ELF-1 (cell line): ENCODE data around the gene UQCRC1.

Source experiments
- DNase-seq: peaks from one replicate; pipeline ENCODE4 v3.0.0-alpha.2; 2016; ENCODE audit warnings: low read depth, low spot score

The UQCRC1 gene

GRCh38 chr3:48633743-48634142 is 24.3 kb upstream of the UQCRC1 start:
- no peak for DNase-seq

- no peak for DNase-seq
Observed at GRCh38 chr3:48633256-48633655, 23.8 kb upstream of the UQCRC1 start.

DNA sequence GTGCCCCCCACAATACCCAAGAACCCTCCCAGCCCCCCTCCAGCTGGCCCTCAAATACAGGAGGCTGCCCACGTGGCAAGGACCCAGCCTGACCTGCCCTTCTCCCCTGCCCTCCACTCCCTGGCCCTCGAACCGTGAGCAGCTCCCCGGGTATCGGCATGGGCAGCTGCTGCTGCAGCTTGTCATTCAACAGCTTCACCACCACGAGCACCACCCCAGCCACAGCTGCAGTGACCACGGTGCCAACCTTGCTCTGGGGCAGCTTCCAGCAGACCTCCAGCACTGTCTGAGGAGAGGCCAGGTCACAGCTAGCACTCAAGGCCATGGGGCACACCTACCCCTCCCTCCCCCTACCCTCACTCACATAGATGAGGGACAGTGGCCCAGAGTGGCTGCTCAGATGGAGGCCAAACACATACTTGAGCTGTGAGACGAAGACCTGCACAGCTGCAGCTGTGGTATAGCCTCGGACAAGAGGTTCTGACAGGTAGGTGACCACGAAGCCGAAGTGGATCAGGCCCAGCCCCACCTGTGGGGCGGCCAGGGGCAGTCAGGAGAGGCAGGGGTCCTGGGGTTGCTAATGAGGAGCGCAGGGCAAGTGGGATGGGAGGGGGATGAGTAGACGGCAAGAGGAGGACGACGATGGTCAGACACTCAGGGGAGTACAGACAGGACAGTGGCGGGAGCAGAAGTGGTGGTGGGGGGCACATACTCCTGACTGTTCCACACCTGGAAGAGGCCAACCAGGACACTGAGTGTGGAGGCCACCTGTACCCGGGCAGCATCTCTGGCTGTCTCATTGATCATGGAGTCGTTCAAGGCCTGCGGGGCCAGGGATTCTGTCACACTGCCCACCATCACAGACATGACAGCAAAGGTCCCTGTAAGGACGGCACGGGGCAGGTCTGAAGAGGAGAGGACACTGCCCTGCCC is 22.3 kb upstream of the UQCRC1 start:
- DNase-seq = no peak

DNA sequence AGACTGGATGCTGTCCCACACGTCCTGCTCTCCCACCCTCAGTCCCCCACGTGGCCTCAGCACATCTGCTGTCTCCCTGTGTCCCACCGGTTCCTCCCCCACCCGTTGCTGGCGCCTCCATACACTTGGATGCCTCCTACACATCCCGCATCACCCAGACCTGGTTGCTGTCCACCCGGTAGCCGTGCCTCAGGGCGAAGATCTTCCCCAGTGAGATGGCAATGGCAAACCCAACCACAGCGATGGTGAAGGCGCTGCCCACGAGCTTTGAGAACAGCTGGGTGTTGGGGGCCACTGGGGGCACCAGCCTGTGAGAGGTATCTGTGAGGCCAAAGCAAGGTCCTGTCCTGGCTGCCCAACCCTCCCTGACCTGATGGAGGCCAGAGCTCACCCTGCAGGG is 21.4 kb upstream of the UQCRC1 start:
- no peak for DNase-seq

GRCh38 chr3:48630407-48630806 is 21.0 kb upstream of the UQCRC1 start:
- DNase-seq = no peak

DNA sequence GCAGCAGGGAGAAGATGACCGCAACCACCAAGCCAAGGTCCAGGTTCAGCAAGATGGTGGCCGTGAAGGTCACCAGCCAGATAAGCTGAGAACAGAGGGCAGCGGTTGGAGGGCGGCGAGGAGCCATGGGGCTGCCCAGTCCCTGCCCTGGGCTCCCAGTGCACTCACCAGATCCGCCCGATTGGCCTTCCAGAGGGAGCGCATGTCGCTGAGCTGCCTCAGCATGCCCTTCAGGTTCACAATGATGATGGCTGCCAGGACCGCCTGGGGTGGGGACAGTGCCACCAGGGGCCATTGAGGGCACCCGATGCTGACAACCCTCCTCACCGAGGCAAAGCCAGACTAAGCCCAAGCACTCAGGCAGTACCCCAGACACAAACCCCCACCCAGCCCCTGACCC is 20.4 kb upstream of the UQCRC1 start:
- no peak for DNase-seq

DNA sequence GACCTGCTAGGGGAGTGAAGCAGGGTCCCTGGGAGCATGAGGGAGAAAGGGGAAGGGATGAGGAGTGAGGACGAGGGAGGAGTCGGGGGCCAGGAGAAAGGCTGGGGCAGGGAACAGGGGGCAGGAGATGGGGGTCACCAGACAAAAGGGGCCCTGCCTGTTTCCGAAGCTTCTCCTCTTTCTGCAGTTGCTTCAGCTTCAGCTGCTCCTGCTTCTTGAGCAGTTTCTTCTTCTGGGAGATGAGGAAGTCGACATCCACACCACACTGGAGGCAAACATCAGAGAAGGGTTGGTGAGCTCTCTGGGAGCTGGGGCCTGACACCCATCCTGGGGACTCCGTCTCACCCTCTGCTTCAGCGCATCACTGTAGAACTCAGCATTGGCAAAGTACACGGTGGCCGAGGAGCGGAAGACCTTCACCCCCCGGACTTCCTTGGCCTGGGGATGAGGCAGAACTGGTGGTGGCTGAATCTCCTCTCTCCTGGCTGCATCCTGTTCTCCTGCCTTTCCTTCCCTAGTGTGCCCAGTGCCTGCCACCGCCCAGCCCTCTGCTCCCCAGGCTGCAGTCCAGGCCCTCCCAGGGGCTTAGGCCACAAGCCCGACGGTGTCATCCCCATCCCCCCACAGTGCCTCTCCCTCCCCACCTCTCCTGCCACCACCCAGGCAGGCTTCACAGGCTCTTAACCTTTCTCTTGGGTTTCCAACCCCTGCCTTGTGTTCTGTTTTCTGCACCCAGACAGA is 19.0 kb upstream of the UQCRC1 start:
- DNase-seq = no peak

DNA sequence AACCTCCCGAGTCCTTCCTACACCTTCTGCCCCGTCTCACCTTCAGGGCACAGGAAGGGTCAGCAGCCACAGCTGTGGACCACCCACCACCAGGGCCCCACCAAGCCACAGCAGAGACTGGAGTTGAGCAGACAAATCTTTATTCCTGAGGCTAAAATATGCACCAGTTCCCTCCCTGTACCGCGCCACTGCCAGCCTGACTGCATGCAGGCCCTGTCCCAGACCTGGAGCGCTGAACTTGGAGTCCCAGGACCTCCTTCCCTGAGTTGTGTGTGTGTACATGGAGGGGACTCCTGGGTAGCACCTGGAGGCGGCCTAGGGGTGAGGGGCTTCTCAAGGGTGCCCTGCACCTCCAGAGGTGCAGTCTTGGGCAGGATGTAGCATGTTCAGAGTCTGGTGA is 16.2 kb upstream of the UQCRC1 start:
- no peak for DNase-seq

- no peak for DNase-seq
Observed at GRCh38 chr3:48624767-48625166, 15.3 kb upstream of the UQCRC1 start.

DNA sequence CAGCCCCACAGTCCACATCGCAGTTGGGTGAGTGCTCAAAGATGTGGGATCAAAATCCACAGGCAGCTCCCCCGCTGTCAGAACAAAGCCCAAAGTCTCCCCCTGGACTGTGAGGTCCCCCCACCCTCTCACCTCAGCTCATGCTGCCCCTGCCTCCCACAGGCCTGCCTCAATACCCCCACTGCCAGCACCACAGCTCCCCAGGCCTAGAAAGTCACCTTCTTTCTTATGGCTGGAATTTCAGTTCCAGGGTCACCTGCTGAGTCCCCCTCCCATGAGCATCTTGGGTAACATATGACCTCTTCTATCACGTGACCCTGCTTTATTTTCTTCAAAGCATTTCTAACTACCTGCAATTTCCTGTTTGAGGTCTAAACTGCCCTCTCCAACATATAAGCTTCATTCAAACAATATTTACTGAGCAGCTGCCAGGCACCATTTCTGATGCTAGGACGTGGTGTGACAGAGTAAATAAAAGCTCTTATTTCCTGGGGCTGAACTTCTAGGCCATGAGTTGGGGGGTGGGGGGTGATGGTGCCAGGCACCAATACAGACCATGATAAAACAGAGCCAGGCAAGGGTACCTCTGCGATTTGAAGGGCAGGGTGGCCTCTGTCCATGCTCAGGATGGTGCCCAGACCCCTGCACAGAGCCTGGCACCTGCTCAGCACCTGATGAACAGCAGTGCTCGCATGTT is 14.6 kb upstream of the UQCRC1 start:
- no peak for DNase-seq

DNA sequence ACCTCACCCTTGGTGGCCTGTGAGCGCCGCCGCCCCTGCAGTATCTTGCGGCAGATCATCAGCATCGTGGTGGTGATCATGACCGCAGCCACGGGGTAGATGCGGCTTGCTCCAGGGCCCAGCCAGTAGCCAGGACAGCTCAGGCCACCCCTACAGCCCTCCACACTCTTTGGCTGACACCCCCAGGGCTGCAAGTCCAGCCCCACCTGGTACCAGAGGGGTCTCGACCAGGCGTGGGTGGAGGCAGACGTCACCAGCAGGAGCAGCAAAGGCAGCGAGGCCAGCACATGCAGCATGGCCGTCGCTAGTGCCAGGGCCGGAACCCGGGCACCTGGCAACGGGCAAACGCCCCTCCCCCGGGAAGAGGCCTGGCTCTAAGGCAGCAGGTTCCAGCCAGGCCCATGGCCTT is 12.0 kb upstream of the UQCRC1 start, which contains the start of gene TMEM89:
Gene TMEM89 (minus strand): TSS at position 309 of the 409 bp plus-strand sequence. CDS start 13 bp downstream, at position 296.
- DNase-seq = no peak

DNA sequence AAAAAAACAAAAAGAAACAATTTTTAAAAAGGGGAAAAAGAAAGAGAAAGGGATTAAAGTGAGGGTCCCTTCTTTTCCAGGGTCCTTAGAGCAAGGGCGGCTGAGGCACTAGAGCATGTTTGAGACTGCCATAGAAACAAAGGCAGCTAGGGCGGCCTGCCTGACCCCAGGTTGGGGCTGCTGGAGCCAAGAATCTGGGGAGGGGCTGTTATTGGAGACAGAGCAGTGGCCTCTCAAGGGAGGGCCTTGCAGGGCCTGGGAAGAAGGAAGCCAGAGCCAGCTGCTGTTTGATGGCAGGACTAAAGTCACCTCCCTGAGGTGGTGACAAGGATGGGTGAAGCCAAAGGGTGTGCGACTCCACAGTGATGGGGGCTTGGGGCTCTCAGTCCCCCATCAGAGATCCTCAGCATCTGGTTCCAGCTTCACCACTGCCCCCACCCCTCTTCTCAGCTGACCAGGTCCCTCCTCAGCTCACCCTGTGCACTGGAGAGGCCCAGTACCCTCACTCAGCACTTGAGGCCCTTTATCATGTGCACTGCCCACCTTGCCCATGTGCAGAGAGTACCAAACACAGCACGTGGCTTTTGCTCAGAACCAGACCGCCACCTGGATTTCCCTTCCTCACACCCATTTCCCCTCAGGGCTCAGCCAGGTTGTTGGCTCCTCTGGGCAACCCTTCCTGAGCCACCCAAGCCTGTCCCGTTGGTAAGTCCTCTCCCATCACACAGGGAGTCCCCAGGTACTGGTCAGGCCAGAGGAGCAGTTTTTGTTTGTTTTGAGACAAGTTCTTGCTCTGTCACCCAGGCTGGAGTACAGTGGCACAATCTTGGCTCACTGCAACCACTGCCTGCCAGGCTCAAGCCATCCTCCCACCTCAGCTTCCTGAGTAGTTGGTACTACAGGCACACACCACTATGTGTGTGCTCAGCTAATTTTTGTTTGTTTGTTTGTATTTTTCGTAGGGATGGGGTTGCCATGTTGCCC is 10.4 kb upstream of the UQCRC1 start:
- no peak for DNase-seq

DNA sequence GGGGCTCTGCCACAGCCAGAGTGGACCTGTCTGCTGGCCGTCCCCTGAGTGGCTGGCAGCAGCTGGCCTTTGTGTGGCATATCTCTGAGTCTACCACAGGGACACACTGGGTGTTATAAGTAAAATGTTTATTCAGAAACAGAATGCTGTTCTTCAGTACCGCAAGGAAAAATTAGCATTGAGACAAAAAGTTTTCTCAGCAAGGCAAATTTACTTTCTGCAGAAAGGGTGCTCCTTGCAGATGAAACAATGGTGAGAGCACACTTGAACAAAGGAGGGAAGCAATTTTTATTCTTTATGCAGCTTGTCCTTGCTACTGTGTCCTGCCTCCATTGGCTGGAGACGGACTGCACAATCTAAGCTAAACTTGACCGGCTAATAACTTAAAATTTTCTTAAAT is 8.1 kb upstream of the UQCRC1 start:
- DNase-seq = no peak

GRCh38 chr3:48614044-48614443 is 4.6 kb upstream of the UQCRC1 start:
- no peak for DNase-seq

GRCh38 chr3:48612309-48612708 is 2.9 kb upstream of the UQCRC1 start:
- no peak for DNase-seq

DNA sequence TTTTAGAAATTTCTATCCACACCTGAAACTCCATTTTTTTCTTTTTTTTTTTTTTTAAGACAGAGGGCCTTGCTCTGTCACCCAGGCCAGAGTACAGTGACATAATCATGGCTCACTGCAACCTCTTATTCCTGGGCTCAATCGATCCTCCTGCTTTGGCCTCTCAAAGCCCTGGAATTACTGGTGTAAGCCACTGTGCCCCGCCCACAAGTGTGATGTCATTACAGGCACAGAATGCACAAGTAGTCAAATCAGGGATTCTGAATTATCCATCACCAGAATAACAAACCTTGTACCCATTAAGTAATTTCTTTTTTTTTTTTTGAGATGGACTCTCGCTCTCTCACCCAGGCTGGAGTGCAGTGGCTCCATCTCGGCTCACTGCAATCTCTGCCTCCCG is 1.9 kb downstream of the UQCRC1 start:
- DNase-seq = no peak

GRCh38 chr3:48601622-48601994 is 7.8 kb downstream of the UQCRC1 start:
- DNase-seq = no peak

DNA sequence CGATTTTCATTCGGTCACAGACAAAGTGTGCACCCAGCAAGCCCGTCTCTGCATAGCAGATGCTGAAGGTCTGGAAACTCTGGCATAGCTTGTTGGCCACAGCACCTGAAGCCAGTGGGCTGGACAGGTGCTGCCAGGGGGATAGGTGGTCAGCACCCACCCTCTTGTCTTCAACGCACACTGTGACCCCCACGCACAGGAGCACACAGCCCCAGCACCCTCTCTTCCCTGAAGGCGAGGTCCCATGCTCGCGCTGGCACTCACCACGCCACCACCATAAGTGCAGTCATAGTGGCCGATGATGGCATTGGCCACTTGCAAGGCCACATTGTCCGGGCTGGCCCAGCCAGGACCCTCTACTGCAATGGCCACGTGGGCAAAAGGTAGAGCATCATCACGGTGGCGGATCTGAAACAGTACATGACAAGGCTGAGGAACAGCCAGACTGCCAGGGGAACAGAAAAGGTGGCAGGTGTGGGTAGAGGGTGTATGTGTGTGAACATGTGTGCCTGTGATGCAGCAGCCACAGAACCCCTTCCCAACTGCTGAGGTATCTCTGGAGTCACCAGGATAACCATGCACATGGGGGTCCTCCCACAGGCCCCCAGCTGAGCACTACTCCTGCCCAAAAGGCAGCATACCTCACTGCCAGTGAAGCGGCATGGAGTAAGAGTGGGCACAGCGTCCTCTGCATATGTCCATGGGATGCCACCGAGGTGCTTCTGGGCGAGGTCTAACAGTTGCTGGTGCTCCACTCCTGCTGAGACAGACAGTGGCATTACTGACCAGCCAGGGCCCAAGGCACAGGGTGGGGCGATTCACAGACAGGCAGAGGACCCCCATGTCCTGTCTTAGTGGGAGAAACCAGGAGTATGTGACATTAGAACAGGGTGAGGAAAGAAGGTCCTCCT is 8.5 kb downstream of the UQCRC1 start:
- no peak for DNase-seq

- peak; percentile 15 for DNase-seq
Observed at GRCh38 chr3:48599509-48600285, 9.7 kb downstream of the UQCRC1 start.
